ENCODE measurements around the gene S100A2.

S100A2 gene

DNA sequence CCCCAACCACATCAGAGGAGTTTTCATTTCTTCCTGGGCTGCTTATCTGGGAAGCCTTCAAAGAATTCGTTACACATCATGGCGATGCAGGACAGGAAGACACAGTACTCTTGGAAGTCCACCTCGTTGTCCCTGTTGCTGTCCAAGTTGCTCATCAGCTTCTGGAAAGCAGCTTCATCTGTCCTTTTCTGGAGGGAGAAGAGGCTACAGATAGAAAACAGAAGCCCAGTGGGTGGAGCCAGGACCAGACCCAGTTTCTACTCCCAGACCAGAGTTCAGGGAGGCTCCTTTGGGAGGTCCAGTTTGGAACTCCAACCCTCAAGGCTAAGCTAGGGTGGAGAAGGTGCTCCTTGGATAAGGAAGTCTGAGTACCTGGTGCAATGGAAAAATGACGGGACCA lies 21.9 kb downstream of the S100A2 start:
- FAIRE-seq = no peak

DNA sequence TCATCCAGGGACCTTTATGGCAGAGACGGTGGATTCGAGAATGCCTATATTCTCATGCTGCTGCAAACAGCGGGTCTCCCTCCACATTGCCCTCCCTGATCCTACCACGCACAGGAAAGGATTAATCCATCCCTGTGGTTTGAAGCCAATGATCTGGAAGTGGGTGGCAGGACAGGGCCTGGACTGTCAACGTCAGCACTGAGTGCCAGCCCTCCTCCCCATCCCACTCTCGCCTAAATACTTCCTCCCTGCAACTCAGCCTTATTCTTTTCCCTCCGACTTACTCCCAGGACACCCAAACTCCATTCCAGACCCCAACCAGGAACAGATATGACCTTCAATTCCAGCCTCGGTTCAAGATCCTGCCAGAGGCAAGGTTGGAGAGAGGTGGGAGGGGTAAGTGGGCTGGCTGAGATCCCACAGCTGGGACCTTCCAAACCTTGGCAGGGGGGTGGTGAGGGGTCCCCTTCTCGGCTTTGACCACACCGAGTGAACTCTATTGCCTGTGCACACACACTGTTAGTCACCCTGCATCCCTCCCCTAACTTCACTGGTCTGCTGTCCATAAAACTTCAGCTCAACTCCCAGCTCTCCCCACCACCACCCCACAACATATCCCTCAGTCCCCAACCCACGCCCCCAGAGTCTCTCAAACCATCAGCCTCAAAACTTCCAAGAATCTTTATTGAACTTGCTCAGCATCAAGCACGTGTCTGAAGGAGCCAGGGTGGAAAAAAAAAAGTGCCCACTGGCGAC lies 22.5 kb downstream of the S100A2 start:
- FAIRE-seq = no peak

DNA sequence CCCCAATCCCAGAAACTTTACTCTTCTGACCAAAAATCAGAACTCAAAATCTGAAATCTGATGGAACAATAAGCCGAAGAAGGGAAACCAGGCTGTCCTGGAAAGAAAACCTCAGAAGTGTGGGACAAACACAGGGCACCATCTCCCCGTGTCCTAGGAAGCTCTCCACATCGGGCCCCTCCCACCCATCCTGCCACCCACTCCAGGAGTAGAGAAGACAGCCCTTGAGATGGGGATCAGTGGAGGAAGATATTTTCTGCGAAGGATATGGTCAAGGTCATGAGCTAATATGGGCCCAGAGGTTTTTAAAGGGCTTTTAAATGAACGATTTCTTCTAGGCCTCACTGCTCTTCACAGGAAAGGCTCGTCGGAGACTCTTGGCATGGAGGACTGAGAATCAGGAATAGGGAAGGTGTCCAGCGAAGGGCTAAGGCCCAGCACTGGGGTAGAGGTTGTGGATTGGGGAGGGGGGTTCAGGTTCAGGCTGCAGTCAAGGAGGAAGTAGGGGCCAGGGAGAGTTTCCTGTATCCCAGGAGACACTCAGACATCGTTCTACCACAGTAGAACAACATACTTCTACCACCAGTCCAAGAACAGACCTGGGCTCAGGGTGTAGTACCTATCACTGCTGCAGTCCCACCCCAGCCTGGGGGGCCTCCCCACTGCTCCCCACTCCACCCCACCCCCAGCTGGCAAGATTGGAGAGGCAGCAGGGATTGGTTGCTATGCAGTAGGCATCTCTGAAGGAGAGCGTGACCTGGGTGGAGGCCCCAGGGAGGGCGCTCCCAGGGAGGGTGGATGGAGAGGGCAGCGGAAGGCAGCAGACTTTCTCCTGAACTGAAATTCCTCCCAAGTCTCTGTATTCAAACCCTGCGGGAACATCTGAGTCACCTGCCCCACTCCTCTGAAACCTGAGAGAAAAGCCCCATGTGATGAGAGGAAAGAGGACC lies 23.7 kb downstream of the S100A2 start:
- no peak for FAIRE-seq

GRCh38 chr1:153540394-153541361 lies 25.0 kb downstream of the S100A2 start, which contains the start of gene S100A5:
S100A5 (minus strand) TSS chr1:153540934; CDS start chr1:153540191, 743 bp downstream.
- FAIRE-seq = no peak

DNA sequence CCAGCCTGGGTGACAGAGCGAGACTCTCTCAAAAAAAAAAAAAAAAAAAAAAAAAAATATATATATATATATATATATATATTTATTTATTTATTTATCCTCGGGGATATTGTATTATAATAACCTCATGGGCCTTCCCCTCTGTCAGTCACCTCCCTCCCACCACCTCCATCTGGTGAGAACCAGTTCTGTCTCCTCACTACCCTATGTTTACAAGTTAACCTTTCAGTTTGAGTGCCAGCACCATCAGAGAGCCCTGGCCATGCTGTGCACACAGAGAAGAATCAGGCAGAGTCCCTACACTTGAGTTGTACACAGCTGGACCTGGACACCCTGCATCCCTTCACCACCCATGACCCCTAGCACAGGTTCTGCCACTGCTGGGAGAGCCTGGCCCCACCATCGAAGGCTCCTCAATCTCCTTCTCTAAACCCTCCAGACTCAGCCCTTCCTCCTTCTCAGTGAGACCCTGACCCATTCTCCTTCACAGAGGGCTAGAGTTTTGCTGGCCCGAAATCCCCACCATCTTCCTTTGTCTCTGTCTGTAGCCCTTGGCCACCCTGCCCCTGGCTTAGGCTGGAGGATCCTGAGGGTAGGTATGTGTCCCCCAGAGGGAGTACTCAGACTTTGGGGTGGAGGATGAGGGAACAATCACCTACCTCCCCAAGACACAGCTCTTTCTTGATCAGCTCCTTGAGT lies 26.1 kb downstream of the S100A2 start:
- no peak for FAIRE-seq

DNA sequence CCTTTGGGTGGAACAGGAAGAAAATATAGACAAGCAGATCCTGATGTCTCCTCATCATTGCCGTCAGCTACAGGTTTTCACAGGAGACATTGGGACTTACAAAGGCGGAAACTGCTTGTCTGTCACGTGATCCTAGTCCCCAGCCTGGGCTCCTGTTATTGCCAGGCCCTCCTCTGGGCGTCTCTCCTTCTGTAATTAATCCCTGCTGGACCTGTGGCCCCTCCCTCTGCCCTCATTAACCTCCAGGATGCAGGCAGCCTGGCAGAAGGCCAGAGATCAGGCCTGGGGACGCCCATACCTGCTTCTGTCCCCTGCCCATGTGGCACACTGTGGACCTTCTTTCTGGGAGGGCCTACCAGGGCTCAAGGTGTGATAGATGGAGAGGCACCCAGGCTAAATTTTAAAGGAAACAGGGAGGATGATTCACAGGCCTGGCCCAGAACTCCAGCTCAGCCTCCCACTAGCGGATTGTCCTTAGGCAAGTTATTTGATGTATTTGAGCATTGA lies 27.3 kb downstream of the S100A2 start:
- FAIRE-seq = no peak

GRCh38 chr1:153537376-153537730 lies 28.3 kb downstream of the S100A2 start:
- FAIRE-seq = no peak

- FAIRE-seq = no peak
Observed at GRCh38 chr1:153536671-153537375, 28.8 kb downstream of the S100A2 start.

GRCh38 chr1:153536012-153536670 lies 29.5 kb downstream of the S100A2 start:
- FAIRE-seq = no peak

GRCh38 chr1:153535242-153536011 lies 30.2 kb downstream of the S100A2 start, which contains the start of gene S100A6:
S100A6 (minus strand) TSS chr1:153535991; CDS start chr1:153535339, 652 bp downstream.
- FAIRE-seq = no peak

DNA sequence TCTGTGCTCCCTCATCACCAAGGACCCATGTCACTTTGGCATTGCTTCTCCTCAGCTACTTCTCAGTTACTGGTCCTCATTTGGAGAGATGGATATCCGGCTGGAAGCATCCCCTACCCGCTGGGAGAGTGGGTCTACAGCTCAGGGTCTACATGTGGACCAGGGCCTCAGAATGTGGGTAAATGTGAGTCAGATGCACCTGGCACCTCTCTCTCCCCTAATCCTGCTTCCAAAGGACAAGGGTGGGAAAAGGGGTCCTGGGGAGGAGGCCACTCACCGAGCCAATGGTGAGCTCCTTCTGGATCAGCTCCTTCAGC lies 30.8 kb downstream of the S100A2 start:
- no peak for FAIRE-seq

DNA sequence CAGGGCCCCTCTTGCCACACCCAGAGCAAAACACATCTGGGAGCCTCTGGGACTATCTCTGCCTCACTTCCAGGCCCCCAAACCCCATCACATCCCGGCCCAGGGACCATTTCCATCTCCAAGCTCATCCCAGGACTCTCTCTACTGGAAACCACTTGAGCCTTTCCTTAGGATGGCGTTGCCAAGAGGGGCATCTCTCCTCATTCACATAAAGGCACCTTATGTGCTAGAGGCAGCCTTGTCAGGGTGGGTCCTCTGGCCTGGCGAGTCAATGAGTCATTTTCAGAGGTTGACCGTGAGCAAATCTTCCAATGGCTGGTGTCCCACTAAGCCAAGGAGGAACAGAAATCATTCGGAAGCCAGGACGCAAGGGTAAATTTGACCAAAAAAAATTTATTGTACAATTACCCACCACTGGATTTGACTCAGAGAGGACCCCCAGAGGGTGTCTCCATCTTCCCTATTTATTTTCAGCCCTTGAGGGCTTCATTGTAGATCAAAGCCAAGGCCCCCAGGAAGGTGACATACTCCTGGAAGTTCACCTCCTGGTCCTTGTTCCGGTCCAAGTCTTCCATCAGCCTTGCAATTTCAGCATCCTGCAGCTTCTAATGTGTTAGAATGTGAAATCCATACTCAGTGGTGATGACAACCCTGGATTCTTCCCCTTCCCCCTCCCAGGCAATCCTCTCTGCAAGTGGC lies 31.3 kb downstream of the S100A2 start:
- FAIRE-seq = no peak

GRCh38 chr1:153533689-153534201 lies 31.9 kb downstream of the S100A2 start:
- no peak for FAIRE-seq

GRCh38 chr1:153532769-153533599 lies 32.7 kb downstream of the S100A2 start:
- FAIRE-seq = no peak

- FAIRE-seq = no peak
Observed at GRCh38 chr1:153532181-153532580, 33.5 kb downstream of the S100A2 start.

- no peak for FAIRE-seq
Observed at GRCh38 chr1:153531638-153532037, 34.0 kb downstream of the S100A2 start.

GRCh38 chr1:153527683-153528040 lies 38.0 kb downstream of the S100A2 start:
- no peak for FAIRE-seq
